HL-60/S4 treated with phorbol 12-myristate 13-acetate at 8.2 ng/mL for 4 days and 3 days (cell line): ENCODE data around the gene LGALSL.

Experiments used
- in situ Hi-C: fragments of 300-500 bp; cut with MboI; formaldehyde crosslinking; loops from 2 replicates; pipeline ENCODE4 v1.15.0; 2022; ENCODE audit warnings: low sequenced_read_pairs

Gene LGALSL

GRCh38 chr2:64470071-64470470 lies 16.1 kb downstream of the LGALSL start:
- in situ Hi-C loops: no loop called here

GRCh38 chr2:64470766-64471295 lies 16.9 kb downstream of the LGALSL start:
- in situ Hi-C loops: no loop called here

GRCh38 chr2:64471600-64471999 lies 17.6 kb downstream of the LGALSL start:
- in situ Hi-C loops: no loop called here

- in situ Hi-C loops: no loop called here
Measured at GRCh38 chr2:64472881-64473280, 18.9 kb downstream of the LGALSL start.

- in situ Hi-C loops: no loop called here
Measured at GRCh38 chr2:64474121-64474571, 20.2 kb downstream of the LGALSL start.

GRCh38 chr2:64474636-64475035 lies 20.7 kb downstream of the LGALSL start:
- in situ Hi-C loops: loop anchor here (25.0 kb wide), 1 partner anchor 412 kb away; no protein-coding TSS in a partner anchor

GRCh38 chr2:64477037-64477436 lies 23.1 kb downstream of the LGALSL start:
- in situ Hi-C loops: loop anchor here (25.0 kb wide), 1 partner anchor 415 kb away; no protein-coding TSS in a partner anchor

- in situ Hi-C loops: loop anchor here (25.0 kb wide), 1 partner anchor 416 kb away; no protein-coding TSS in a partner anchor
Measured at GRCh38 chr2:64477979-64478378, 24.0 kb downstream of the LGALSL start.

GRCh38 chr2:64478502-64479230 lies 24.7 kb downstream of the LGALSL start:
- in situ Hi-C loops: loop anchor here (25.0 kb wide), 1 partner anchor 416 kb away; no protein-coding TSS in a partner anchor

GRCh38 chr2:64479259-64480117 lies 25.5 kb downstream of the LGALSL start:
- in situ Hi-C loops: loop anchor here (10.0 to 25.0 kb wide), 2 partner anchors 135 to 417 kb away; no protein-coding TSS in a partner anchor

- in situ Hi-C loops: loop anchor here (10.0 to 25.0 kb wide), 2 partner anchors 137 to 419 kb away; no protein-coding TSS in a partner anchor
Measured at GRCh38 chr2:64481665-64482064, 27.7 kb downstream of the LGALSL start.

GRCh38 chr2:64482243-64482642 lies 28.3 kb downstream of the LGALSL start:
- in situ Hi-C loops: loop anchor here (10.0 to 25.0 kb wide), 2 partner anchors 137 to 420 kb away; no protein-coding TSS in a partner anchor

- in situ Hi-C loops: loop anchor here (10.0 to 25.0 kb wide), 2 partner anchors 138 to 421 kb away; no protein-coding TSS in a partner anchor
Measured at GRCh38 chr2:64482765-64483504, 29.0 kb downstream of the LGALSL start.

- in situ Hi-C loops: loop anchor here (10.0 to 25.0 kb wide), 2 partner anchors 141 to 423 kb away; no protein-coding TSS in a partner anchor
Measured at GRCh38 chr2:64485331-64485730, 31.4 kb downstream of the LGALSL start.

GRCh38 chr2:64485961-64486360 lies 32.0 kb downstream of the LGALSL start:
- in situ Hi-C loops: loop anchor here (10.0 to 25.0 kb wide), 2 partner anchors 141 to 424 kb away; no protein-coding TSS in a partner anchor

GRCh38 chr2:64487256-64488049 lies 33.5 kb downstream of the LGALSL start:
- in situ Hi-C loops: loop anchor here (10.0 to 25.0 kb wide), 2 partner anchors 143 to 425 kb away; no protein-coding TSS in a partner anchor

GRCh38 chr2:64488050-64488974 lies 34.4 kb downstream of the LGALSL start:
- in situ Hi-C loops: loop anchor here (10.0 to 25.0 kb wide), 2 partner anchors 144 to 426 kb away; no protein-coding TSS in a partner anchor
